ENCODE results near the gene HOXC4.
"Not testable (repeated sequence)": the region's sequence is repeated elsewhere in the genome, so short reads cannot be mapped to it uniquely, and the experiment has no call there.

The HOXC4 gene

DNA sequence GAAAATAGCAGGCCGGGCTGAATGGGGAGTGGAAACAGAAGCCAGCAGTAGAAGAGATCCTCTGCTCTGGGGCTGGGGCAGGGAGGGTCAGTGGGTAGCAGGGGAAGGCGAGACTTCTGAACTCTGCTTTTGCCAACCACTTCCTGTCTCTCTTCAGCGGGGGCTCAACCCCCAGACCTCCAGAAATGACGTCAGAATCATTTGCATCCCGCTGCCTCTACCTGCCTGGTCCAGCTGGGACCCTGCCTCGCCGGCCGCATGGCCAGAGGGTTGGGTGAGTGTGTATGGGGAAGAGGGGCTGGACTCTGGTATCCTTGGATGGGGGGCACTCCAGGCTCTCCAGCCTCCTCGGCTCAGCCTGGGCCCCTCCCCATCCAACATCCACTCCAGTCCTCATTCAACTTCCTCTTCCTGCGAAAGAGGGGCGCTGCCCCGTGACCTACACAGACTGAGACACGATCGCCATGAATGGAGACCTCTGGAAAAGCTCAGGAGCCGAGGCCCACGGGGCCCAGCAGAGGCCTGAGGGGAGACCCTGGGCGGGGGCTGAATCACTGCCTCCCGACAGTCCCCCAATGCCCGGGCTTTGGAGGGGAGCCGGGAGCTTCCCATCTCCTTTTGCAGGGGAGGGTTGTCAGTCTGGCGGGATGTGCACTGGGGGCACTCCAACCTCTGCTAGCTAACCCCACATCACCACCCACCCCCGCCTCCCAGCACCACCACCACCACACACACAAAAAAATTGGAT lies 458 bp upstream of the HOXC4 start:
- DNase-seq (ENCODE audit: low read depth in 3 of 3, low spot score in 1 of 3), result no peak

DNA sequence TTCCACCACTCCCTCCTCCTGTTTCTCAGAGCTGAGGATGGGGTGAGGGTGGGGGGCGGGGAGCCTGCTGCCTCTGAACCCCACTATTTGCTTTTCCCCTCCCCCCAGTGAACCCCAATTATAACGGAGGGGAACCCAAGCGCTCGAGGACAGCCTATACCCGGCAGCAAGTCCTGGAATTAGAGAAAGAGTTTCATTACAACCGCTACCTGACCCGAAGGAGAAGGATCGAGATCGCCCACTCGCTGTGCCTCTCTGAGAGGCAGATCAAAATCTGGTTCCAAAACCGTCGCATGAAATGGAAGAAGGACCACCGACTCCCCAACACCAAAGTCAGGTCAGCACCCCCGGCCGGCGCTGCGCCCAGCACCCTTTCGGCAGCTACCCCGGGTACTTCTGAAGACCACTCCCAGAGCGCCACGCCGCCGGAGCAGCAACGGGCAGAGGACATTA lies 1.1 kb downstream of the HOXC4 start:
- no peak for DNase-seq (ENCODE audit: low read depth in 3 of 3, low spot score in 1 of 3)

DNA sequence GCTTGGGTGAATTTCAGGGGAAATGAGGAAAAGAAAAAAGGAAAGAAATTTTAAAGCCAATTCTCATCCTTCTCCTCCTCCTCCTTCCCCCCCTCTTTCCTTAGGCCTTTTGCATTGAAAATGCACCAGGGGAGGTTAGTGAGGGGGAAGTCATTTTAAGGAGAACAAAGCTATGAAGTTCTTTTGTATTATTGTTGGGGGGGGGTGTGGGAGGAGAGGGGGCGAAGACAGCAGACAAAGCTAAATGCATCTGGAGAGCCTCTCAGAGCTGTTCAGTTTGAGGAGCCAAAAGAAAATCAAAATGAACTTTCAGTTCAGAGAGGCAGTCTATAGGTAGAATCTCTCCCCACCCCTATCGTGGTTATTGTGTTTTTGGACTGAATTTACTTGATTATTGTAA lies 1.9 kb downstream of the HOXC4 start:
- DNase-seq (ENCODE audit: low read depth in 3 of 3, low spot score in 1 of 3), result no peak

DNA sequence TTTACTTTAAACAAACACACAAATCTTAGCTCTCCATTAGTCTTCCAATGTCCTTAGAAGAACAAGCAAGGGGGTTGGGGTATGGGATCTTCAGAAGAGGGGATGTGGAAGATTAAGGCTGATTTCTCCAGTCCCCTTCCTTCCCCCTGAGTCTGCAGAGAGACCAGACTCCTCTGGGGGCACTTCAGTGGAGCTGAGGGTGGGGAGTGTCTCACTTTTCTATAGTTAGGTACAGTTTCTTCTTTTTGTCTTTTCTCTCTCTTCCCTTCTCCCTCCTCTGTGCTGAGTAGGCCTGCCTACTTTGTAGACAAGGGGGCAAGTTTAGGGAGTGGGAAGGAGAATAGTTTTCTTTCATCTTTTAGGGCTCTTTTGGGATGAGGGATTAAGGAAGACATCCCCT lies 2.5 kb downstream of the HOXC4 start:
- DNase-seq (ENCODE audit: low read depth in 3 of 3, low spot score in 1 of 3), result no peak

DNA sequence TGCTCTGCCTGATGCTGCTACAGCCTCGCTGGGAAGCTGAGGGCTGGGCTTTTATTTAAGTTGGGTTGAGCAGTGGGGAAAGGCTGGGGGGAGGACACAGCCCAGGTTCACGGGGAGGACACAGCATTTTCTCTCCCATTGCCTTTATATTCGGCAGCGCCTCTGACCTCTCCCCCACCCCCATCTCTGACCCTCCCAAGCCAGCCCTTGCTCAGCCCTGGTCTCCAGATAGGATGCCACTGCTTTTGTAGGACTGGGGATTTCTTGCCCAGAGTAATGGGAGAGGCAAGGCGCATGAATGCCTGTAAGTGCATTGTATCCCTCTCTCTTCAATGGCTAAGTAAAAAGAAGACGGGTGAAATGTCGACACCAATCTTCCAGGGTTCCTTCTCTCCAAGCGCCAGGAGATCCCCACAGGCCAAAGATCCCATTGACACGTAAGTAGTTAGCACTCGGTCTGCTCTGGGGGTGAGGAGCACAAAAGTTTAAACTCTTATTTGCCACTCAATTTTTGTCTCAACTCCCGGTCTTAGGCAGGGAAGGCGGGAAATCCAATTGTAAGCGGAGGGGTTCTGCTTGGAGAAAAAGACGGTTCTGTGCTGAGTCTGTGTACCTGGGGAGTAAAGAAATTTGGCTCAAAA lies 4.6 kb downstream of the HOXC4 start:
- no peak for DNase-seq (ENCODE audit: low read depth in 3 of 3, low spot score in 1 of 3)

DNA sequence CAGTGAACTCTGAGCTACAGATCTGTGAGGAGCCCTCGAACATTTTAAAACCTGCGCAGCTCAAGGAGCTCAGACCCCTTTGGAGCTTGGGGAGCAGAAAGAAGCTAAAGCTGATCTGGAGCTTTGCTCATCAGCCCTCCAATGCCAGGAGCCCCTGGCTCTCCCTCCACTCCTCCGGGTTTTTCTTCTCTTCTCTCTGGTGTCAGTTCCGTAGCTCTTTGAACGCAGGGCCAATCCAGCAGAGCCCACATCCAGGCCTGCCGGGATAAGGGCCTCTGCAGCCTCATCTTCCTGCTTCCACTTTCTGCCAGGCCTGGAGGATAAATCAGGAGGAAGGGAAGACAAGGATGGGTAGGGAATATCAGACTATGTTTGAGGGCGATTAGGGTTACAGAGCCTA lies 6.0 kb downstream of the HOXC4 start:
- DNase-seq (ENCODE audit: low read depth in 3 of 3, low spot score in 1 of 3), result no peak

DNA sequence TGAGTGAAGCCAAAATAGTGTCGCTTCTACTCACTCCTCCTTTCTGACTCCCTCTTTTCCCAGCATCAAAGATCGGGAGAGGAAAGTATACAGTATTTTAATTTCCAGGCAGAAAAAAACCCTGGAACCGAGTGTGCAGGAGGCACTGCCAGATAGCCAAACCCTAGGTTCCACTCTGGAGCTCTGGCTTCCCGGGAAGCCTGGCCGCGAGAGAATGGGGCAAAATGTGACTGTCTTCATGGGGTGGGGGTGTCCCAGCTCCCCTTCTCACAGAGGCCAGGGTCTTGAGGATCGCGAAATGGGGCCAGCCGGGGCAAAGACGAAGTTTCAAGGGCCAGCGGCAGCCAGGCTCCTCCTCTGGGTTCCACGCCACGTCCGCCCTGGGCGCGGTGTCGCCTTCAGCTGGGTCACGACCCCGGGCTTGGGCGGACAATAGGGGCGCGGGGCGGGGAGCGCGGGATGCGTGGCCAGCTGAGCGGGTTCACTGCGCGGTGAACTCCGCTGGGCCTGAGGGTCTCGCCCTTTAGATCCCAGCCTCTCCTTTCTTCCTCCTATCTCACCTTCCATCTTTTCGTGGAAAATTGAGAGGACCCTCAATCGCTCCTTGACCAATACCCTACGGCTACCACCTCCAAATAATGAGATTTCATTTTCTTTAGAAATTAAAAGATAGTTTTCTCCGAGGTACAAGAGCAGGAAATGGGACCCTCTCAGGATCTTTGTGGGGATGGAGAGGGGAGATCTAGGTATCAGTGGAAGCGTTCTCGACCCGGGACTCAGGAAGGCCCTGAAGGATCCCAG lies 6.7 kb downstream of the HOXC4 start:
- DNase-seq (ENCODE audit: low read depth in 3 of 3, low spot score in 1 of 3), result no peak

DNA sequence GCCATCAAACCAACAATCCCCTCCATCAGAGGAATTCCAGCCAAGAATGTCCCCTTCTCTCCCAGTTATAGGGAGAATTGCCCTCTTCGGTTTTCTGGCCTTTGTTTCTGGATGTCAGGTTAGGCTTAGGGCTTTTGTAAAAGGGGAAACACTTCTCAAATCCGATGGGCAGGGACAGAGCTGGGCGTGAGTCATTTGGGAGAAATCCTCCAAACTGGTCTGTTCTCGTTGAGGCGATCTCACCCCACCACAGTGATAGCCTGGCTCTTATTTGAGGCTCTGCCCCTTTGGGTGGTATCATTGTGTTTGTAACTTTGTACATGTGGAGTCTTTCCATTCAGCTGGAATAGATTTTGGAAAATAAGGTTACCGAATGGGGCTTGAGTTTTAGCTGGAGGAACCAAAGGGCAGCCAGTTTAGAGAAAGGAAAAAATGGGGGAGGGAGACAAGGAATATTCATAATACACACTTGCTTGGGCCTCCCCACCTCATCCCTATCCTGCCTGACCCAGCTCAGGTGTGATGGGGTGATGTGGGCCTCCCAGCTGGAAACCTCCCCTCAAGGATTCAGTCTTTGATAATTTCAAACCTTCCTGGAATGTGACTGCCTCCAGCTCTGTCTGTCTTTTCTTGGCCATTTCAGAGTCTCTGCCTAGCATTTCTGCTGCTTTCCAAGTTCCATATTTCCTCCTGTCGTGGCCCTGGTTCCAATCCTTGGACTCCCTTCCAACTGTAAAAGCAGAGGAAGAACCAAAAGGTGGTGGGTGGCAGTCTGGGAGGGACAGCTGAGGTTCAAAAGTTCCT lies 7.5 kb downstream of the HOXC4 start:
- DNase-seq (ENCODE audit: low read depth in 3 of 3, low spot score in 1 of 3), result no peak

DNA sequence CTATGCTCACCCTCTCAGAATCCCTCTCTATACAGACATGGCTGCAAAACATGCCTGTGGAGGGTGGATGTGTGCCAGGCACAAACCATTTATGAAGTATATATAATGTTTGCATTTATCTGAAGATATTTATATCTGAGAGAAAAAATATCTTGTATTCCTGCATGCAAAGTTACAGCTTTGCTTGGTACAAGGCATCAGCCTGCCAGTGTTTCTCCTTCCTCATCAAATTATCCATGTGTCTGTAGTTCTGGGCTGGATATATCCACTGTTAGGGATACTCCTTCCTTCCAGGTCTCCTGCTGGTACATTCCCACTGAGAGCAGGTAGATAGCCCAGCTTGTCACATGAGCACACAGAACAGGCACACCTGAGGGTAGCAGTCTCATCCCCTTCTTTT lies 12.0 kb downstream of the HOXC4 start:
- DNase-seq (ENCODE audit: low read depth in 3 of 3, low spot score in 1 of 3), result no peak

DNA sequence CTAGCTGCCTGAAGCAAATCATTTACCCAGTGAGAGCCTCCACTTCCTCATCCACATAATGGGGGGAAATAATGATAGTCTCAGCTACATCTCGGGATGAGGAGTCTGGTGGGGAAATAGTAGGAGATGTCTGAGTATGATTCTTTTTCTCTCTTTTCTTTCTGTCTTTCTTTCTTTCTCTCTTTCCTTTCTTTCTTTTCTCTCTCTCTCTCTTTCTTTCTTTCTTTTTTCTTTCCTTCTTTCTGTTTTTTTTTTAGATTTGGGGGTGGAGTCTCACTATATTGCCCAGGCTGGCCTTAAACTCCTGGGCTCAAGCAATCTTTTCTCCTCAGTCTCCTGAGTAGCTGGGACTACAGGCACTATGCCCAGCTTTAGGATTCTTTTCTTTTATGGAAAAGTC lies 12.8 kb downstream of the HOXC4 start:
- no peak for DNase-seq (ENCODE audit: low read depth in 3 of 3, low spot score in 1 of 3)

DNA sequence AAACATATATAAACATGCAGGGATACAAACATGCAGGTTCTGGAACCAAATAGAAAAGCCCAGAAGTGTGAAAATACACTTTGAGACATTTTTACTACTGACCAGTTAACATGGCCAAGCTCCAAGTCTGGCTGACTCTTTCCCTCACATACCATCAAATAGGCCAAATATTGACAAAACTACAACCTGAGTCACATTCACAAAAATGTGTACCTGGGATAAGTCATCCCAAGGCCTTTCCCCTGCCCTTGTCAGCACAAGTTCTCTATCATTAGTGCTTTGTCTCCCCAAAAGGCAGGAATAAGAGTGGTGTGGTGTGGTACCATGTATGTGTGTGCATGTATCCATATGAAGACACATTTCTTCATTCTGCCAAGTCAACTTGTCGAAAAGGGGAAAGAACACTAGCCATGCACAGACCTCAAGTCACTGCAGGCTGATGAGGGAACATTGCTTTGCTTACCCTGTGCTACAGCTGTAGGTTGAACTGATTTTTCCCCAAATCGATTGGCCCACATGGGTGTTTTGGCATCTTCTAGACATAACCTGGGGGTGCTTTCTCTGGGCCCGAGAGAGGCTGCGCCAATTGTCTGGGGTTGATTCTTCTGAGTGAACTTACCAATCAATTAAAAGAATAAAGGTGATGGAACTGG lies 14.9 kb downstream of the HOXC4 start:
- DNase-seq (ENCODE audit: low read depth in 3 of 3, low spot score in 1 of 3), result no peak

DNA sequence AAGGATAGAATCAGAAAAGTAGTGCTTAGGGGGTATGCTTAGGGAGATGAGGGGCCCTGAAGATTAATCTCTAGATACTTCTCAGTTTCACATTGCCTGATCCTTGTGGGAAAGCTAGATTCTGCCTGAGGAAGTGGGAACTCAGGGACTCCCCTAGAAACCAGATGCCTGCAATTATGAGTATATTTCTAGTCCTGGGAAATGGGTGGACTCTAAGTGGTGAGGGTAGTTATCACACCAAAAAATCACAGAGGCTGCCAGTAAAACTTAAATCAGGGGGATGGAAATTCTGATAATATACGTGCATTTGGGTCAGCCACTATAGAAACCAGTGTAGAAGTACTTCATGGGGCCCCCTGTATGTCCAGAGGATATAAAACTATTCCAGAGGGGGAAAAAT lies 18.3 kb downstream of the HOXC4 start:
- no peak for DNase-seq (ENCODE audit: low read depth in 3 of 3, low spot score in 1 of 3)

DNA sequence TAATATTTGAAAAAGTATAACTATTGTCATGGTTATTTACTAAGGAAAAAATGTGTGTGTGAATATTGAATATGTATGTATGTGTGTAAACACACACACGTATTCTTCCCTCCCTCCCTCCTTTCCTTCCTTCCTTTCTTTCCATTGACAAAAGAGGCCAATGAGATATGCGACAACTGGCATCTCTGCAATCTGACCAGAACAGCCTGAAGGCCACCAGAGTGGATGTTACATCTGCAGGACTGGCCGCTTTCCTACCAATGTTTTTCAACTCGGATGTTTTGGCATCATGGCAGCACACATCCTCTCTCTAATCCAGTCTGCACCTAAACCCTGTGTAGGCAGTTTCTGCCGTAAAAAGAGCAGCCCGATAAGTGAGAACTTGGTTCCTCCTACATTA lies 20.7 kb downstream of the HOXC4 start:
- DNase-seq (ENCODE audit: low read depth in 3 of 3, low spot score in 1 of 3), result no peak

DNA sequence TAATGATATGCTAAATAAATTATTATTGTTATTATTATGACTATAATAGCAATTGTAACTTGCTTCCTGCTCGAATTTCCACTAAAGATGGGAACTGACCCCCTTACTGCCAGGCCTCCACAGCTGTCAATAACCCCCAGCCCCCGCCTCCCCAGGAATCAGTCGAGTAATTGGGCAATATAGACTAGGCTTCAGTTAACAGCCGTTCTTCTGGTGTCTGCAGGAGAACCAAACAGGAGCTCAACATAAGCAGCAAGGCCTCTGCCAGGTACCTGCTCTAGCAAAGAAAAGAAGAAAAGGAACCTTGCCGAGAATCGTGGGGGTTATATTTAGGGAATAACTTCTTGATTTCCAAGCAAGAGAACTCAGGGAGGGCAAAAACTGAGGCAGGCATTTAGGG lies 21.8 kb downstream of the HOXC4 start:
- DNase-seq (ENCODE audit: low read depth in 3 of 3, low spot score in 1 of 3), result no peak

DNA sequence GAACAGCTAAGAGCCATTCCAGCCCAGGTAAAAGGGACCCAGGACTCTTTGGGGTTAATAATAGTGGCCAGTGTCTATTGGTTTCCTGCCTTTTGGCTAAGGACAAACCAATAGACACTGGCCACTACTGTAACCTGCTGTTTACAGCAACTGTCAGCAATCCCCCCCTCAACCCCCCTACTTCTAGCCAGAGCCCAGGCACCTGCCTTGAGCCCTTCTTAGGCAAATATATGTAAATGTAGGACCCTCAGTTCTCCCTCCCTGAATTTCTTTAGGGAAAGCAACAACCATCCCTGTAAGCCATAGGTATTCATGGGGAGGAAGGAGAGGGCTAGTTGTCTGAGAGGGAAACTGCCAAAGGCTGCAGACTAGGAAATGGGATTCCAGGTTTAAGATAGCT lies 22.3 kb downstream of the HOXC4 start:
- no peak for DNase-seq (ENCODE audit: low read depth in 3 of 3, low spot score in 1 of 3)

DNA sequence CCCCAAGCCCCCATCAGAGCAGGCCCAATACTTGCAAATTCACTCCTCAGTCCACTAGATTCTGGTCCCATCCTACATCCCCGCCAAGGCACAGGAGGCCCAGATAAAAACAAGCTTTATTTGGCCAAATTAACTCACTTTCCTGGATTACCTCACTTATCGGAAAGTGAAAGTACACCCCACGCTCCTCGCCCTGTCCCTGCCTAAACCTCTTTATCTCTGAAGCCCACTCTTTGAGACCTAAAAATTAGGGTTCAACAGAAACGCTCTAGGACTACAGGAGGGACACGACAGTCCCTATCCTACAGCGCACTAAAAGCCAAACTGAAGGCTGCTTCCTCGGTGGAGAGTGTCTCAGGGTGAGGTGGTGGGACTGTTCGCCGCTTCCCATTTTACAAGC lies 24.2 kb downstream of the HOXC4 start:
- not testable (repeated sequence) for DNase-seq (ENCODE audit: low read depth in 3 of 3, low spot score in 1 of 3)

DNA sequence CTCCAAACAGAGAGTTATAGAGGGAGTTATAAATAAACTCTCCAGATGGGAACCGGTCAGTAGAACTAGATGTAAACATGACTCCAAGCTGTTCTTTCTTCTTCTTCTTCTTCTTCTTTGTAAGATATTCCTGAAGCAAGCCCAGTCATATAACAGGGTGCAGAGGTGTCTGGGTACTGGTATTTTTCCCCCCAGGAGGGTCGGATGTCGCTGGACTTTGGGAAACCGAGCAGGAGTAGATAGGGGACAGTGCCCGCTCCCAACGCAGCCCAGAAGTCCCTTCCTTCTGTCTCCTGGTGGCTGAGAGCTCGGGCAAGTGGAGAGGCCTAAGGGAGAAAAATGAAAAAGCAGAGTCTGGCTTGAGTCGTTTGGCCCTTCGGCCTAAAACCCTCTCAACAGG lies 25.5 kb downstream of the HOXC4 start:
- DNase-seq (ENCODE audit: low read depth in 3 of 3, low spot score in 1 of 3), result not testable (repeated sequence)

DNA sequence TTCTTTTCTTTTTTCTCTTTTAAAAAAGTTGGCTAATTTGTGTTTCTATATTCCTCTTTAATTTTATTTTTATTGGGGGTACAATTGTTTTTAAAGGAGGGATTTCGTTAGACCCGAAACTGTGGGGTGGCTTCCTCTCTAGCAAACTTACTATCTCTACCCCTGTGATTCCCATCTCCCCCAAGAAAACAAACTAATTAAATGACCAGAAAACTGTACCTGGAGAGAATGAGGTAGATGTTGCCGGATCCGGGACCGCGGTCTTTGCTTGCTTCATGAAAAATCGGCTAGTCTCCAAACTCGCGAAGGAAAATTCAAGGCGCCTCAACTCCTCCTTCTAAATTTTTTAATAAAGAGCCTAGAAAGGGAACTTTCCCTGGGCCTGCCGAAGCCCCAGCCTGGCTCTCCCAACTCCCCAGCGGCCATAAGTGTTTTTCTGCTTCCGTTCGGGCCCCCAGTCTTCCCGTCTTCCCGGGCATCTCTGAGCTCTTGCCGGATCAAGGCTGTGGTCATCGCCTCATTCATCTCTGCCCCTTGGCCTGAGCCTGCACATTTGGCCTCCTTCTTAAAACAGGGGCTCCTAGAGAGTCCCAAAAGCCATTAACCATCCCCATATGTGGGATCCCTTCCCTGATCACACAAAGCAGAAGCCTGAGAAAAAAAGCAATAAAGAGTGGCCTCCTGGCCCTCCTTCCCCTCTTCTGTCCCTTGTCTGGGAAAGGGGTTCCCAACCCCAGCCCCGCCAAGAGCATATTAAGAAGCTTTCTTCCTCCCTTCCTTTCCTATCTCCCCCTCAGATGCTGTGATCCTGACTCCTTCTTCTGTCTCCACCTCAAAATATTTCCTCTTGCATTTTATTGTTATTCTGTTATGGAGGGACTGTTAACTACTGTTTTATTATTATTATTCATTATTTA lies 26.6 kb downstream of the HOXC4 start:
- DNase-seq (ENCODE audit: low read depth in 3 of 3, low spot score in 1 of 3), result not testable (repeated sequence)

DNA sequence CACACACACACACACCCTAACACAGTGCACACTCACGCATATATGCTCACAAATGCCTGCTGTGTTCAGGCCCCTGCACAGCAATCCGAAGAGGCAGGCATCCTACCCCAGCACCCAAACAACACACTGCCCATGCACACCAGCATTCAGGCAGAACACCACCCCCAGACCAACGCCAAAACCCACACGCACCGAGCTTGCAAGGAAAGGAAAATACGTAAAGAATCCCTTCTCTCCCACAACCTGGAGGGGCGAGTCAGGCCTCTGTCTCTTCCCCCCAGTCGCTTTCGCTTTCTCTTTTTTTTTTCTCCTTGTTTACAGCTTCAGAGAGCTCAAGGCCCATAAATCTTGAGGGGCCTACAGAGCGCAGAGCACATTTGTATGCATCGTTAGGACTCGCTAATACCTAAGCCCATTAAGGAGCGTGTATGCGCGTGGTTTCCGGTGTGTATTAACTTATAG lies 27.4 kb downstream of the HOXC4 start:
- DNase-seq (ENCODE audit: low read depth in 3 of 3, low spot score in 1 of 3), result not testable (repeated sequence)

Measured in stimulated activated CD4-positive, alpha-beta T cell treated with anti-CD3 and anti-CD28 coated beads, TNF-alpha, amount 100 ng/mL, for 1 hour (primary cell).